GM20000 (cell line): ENCODE results near the gene PIGS.
A peak's percentile ranks its signal among the peaks of the same experiment; 100 is the strongest.

Source experiments
- DNase-seq: peaks from one replicate; pipeline ENCODE4 v3.0.0; 2012; ENCODE audit warnings: low spot score
- CTCF ChIP-seq: IDR thresholded peaks from 2 replicates; pipeline ENCODE4 v1.5.1; 2012; ENCODE audit warnings: mild to moderate bottlenecking, control low read depth; ENCODE audit errors: extremely low read depth, missing control alignments

The PIGS gene

DNA sequence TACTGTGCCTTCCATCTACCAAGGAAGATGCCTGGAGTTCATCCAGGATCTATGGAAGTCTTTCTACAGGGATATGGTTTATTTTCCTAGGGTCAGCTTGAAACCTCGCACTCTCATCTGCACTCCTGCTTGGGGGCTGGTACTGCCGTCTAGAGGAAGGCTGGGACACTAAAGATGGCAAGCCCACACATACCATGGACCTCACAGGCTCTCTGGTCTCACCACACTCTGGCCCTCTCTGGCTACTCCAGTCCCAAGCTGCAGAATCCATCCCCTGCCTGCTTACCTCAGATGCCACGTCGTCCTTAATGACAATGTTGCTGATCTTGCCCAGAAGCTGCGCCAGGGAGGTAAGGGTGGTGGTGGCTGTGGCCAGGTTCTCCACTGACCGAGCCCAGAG is 16.8 kb downstream of the PIGS start:
- TF ChIP-seq CTCF = no peak
- no peak for DNase-seq

GRCh38 chr17:28553000-28553505 is 18.3 kb downstream of the PIGS start:
- DNase-seq = no peak
- no peak for TF ChIP-seq CTCF

DNA sequence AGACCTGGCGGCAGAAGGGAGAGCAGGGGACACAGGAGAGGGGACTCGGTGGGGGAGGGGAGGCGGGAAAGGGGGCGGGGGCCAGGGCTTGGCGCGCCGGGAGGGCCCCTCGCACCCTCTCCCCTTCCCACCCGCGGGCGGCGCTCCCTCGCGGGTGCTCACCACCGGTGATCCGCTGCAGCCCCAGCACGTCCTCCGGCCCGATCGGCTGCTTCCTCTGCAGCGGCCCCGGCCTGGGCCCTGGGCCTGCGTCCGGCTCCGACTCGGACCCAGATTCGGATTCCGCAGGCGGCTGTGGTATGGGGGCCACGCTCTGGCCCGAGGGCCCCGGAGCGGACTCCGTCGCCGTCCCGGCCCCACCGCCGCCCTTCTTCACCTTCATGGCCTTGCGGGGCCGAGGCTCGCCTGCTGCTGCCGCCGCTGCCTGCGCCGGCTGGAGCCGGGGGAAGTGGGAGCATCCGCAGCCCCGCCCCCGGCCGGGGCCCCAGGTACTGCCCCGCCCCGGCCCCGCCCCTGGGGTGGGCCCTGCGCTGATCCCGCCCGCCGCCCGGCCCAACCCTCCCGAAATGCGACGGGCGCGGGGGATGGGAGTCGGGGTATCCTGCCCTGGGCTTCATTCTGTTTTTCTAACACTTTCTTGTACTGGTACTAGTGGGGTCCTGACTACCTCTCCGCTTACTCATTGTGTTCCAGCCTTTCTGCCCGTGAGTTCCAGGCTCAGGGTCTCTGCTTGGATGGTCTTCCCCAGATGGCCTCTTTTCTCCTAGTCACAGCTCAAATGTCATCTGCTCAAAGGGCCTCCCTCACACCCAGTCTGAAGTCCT is 18.9 kb downstream of the PIGS start, which contains the start of gene UNC119:
UNC119 (minus strand) TSS at position 449 of the 824 bp plus-strand sequence; CDS start at position 382, 67 bp downstream.
- DNase-seq = peak; percentile 95
- no peak for TF ChIP-seq CTCF

GRCh38 chr17:28551421-28552175 is 19.7 kb downstream of the PIGS start:
- no peak for DNase-seq
- TF ChIP-seq CTCF = no peak

DNA sequence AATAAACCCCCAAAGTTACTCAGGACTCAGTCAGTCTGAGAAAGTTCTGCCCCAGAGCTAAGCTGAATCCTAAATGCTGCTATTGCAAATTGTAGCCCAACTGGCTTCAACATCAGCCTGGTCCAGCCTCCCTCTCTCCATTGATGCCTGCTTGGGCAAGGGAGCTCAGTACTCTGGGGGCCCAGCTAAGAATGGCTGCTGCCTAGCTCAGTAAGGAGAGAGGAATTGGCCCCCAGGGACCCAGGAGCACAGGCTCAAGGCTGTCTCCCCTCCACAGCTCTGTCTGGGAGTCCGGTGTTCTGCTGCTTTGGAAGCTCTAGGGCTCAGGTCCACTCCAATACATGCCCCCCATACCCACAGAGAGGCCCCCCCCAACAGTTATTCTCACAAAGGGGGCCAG is 20.5 kb downstream of the PIGS start:
- no peak for DNase-seq
- no peak for TF ChIP-seq CTCF

GRCh38 chr17:28549236-28550132 is 21.8 kb downstream of the PIGS start:
- DNase-seq = peak; percentile 86
- no peak for TF ChIP-seq CTCF
